Right ventricle myocardium inferior (tissue), 1 donor: ENCODE measurements around the gene UNC79. TPM values are rescaled to one million over a fixed set of nuclear protein-coding genes. Genes with fewer than 3 reads are reported as not detected.

Source experiments
- ATAC-seq: fragments of 200-7000 bp; cut with Tn5 transposase; one replicate; pipeline ENCODE4 v1.9.1; 2020; ENCODE audit warnings: mild to moderate bottlenecking, moderate library complexity
- DNase-seq: peaks from one replicate; pipeline ENCODE4 v3.0.0; 2021; ENCODE audit errors: missing footprints
- intact Hi-C: fragments of 100-400 bp; cut with DNase I; formaldehyde crosslinking; loops from one replicate; pipeline ENCODE4 v1.11.0; 2022
- total RNA-seq: library from RNA; stranded (reverse); fragmentation: NEBNext Ultra II Directional; extraction: Animal tissue kit (Norgen Biotek cat#: 25700); gene quantifications from one replicate; pipeline ENCODE4 v1.2.1, GENCODE V29; 2021
- donor health status: DM: no; HTN: yes; CAD: no; lungs with severe emphysema.

Gene UNC79
- total RNA-seq, 1 donor from 2014 or later: 0.19 TPM

GRCh38 chr14:93536945-93537344 lies 106.2 kb downstream of the UNC79 start:
- intact Hi-C loops: no loop called here
- no peak for DNase-seq
- no peak for ATAC-seq

- DNase-seq (no peak), ATAC-seq (no peak)
- intact Hi-C loops: no loop called here
These were observed 107.2 kb downstream of the UNC79 start for GRCh38 chr14:93537951-93538350.

- no peak for ATAC-seq
- intact Hi-C loops: no loop called here
- DNase-seq: no peak
These were observed 107.7 kb downstream of the UNC79 start for GRCh38 chr14:93538413-93538812.

GRCh38 chr14:93540235-93540634 lies 109.5 kb downstream of the UNC79 start:
- intact Hi-C loops: no loop called here
- ATAC-seq: no peak
- no peak for DNase-seq

- ATAC-seq (no peak), DNase-seq (no peak)
- intact Hi-C loops: no loop called here
These were observed 113.0 kb downstream of the UNC79 start for GRCh38 chr14:93543766-93544165.

GRCh38 chr14:93544212-93544611 lies 113.5 kb downstream of the UNC79 start:
- DNase-seq: no peak
- intact Hi-C loops: no loop called here
- ATAC-seq: no peak

- DNase-seq (no peak), ATAC-seq (no peak)
- intact Hi-C loops: no loop called here
These were observed 115.9 kb downstream of the UNC79 start for GRCh38 chr14:93546642-93547041.

GRCh38 chr14:93548102-93548843 lies 117.5 kb downstream of the UNC79 start:
- DNase-seq: no peak
- intact Hi-C loops: no loop called here
- no peak for ATAC-seq

GRCh38 chr14:93549595-93549994 lies 118.9 kb downstream of the UNC79 start:
- DNase-seq (no peak), ATAC-seq (no peak)
- intact Hi-C loops: no loop called here

GRCh38 chr14:93564918-93565317 lies 134.2 kb downstream of the UNC79 start:
- ATAC-seq (no peak), DNase-seq (no peak)
- intact Hi-C loops: no loop called here

- no peak for ATAC-seq
- DNase-seq: no peak
These were observed 135.4 kb downstream of the UNC79 start for GRCh38 chr14:93566065-93566693.

GRCh38 chr14:93571275-93571674 lies 140.5 kb downstream of the UNC79 start:
- ATAC-seq (no peak), DNase-seq (no peak)
- intact Hi-C loops: no loop called here

More at GRCh38 chr14:93566065-93566693, 135.4 kb downstream of the UNC79 start:
- intact Hi-C loops: no loop called here

GRCh38 chr14:93579178-93579577 lies 148.4 kb downstream of the UNC79 start:
- intact Hi-C loops: no loop called here
- ATAC-seq (no peak), DNase-seq (no peak)

GRCh38 chr14:93582516-93582915 lies 151.8 kb downstream of the UNC79 start:
- DNase-seq: no peak
- ATAC-seq: peak; percentile 81
- intact Hi-C loops: no loop called here

GRCh38 chr14:93587330-93587729 lies 156.6 kb downstream of the UNC79 start:
- ATAC-seq: no peak

GRCh38 chr14:93591506-93591905 lies 160.8 kb downstream of the UNC79 start:
- ATAC-seq (no peak), DNase-seq (no peak)
- intact Hi-C loops: no loop called here

More at GRCh38 chr14:93587330-93587729, 156.6 kb downstream of the UNC79 start:
- DNase-seq: no peak
- intact Hi-C loops: no loop called here

- ATAC-seq (no peak), DNase-seq (no peak)
- intact Hi-C loops: no loop called here
These were observed 162.0 kb downstream of the UNC79 start for GRCh38 chr14:93592786-93593185.

GRCh38 chr14:93606091-93606490 lies 175.4 kb downstream of the UNC79 start:
- intact Hi-C loops: no loop called here

GRCh38 chr14:93619176-93619793 lies 188.5 kb downstream of the UNC79 start:
- ATAC-seq (no peak), DNase-seq (no peak)
- intact Hi-C loops: loop anchor here (10.0 kb wide), 1 partner anchor 384 kb away; no protein-coding TSS in a partner anchor

More at GRCh38 chr14:93606091-93606490, 175.4 kb downstream of the UNC79 start:
- ATAC-seq: no peak
- no peak for DNase-seq

GRCh38 chr14:93628048-93628447 lies 197.3 kb downstream of the UNC79 start:
- DNase-seq: no peak
- intact Hi-C loops: no loop called here
- no peak for ATAC-seq
